Nephron progenitor cell (in vitro differentiated cells): ENCODE data around the gene RECQL5.

ENCODE experiments used
- DNase-seq: peaks from one replicate; pipeline ENCODE4 v3.0.0; 2021
- H3K27ac Mint-ChIP-seq: 2 replicates; pipeline ENCODE4 v1.8.0; 2021; ENCODE audit warnings: mild to moderate bottlenecking, moderate library complexity, mixed read lengths
- H3K27me3 Mint-ChIP-seq: 2 replicates; pipeline ENCODE4 v1.8.0; 2021; ENCODE audit warnings: mild to moderate bottlenecking, low read depth, mixed read lengths; ENCODE audit not compliant: poor library complexity
- H3K36me3 Mint-ChIP-seq: 2 replicates; pipeline ENCODE4 v1.8.0; 2021; ENCODE audit warnings: low read depth, mixed read lengths
- H3K4me1 Mint-ChIP-seq: 2 replicates; pipeline ENCODE4 v1.8.0; 2021; ENCODE audit warnings: mixed read lengths
- H3K4me3 Mint-ChIP-seq: 2 replicates; pipeline ENCODE4 v1.8.0; 2021; ENCODE audit warnings: mild to moderate bottlenecking, moderate library complexity, mixed read lengths
- H3K9me3 Mint-ChIP-seq: 2 replicates; pipeline ENCODE4 v1.8.0; 2021; ENCODE audit warnings: mild to moderate bottlenecking, moderate library complexity, mixed read lengths
- CTCF ChIP-seq: fragments of 200-600 bp; sonication (generic); IDR thresholded peaks from 2 replicates; pipeline ENCODE4 v1.5.0; 2021; ENCODE audit warnings: antibody characterized with exemption

The RECQL5 gene

GRCh38 chr17:75634754-75635609 lies 32.0 kb downstream of the RECQL5 start:
- Mint-ChIP-seq H3K4me3 (no peak overlapping the region), H3K27ac (peak overlapping the region; percentile 32), H3K36me3 (no peaks in the 10 kb centered on the region), H3K27me3 (peaks cover 3% of the 10 kb centered on the region), H3K4me1 (peaks cover 39% of the 10 kb centered on the region), H3K9me3 (no peaks in the 10 kb centered on the region)
- no peak for TF ChIP-seq CTCF
- DNase-seq, result no peak

DNA sequence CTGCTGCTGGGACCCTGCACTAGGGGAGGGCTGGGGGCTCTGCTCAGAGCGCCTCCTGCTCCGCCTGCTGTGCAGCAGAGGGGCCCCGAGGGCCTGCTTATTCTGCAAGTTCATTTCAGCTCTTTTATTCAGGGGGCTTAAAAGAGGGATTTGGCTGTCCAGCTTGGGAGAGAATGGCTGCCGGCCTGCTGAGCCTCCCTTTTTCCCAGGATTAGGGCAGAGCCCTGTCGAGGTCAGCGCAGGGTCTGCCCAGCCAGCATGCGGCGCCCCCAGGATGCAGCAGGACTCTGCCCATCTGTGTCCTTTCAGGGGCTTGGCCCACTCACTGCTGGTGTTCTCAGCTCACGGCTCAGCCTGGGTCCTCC lies 32.6 kb downstream of the RECQL5 start:
- no peaks in the 10 kb centered on the region for H3K9me3 Mint-ChIP-seq
- no peak for TF ChIP-seq CTCF
- no peak for DNase-seq
- H3K4me3 Mint-ChIP-seq, result no peak overlapping the region
- no peak overlapping the region for H3K27ac Mint-ChIP-seq
- H3K4me1 Mint-ChIP-seq, result peaks cover 39% of the 10 kb centered on the region
- peaks cover 3% of the 10 kb centered on the region for H3K27me3 Mint-ChIP-seq
- H3K36me3 Mint-ChIP-seq, result no peaks in the 10 kb centered on the region

GRCh38 chr17:75633486-75634375 lies 33.2 kb downstream of the RECQL5 start:
- H3K4me3 Mint-ChIP-seq, result peak overlapping the region; percentile 75
- peaks cover 39% of the 10 kb centered on the region for H3K4me1 Mint-ChIP-seq
- peak; percentile 95 for DNase-seq
- no peaks in the 10 kb centered on the region for H3K9me3 Mint-ChIP-seq
- peak overlapping the region; percentile 96 for H3K27ac Mint-ChIP-seq
- H3K36me3 Mint-ChIP-seq, result no peaks in the 10 kb centered on the region
- peaks cover 3% of the 10 kb centered on the region for H3K27me3 Mint-ChIP-seq
- TF ChIP-seq CTCF, result peak; percentile 50

- Mint-ChIP-seq H3K27ac (peak within 1 kb of the TSS; percentile 96), H3K27me3 (no peaks in the 10 kb centered on the region), H3K36me3 (no peaks in the 10 kb centered on the region), H3K4me3 (peak within 1 kb of the TSS; percentile 75), H3K9me3 (no peaks in the 10 kb centered on the region), H3K4me1 (peaks cover 39% of the 10 kb centered on the region)
- peak; percentile 99 for TF ChIP-seq CTCF
- DNase-seq, result peak; percentile 95
Observed at GRCh38 chr17:75632863-75633485, 34.0 kb downstream of the RECQL5 start, which contains the start of gene SMIM5. SMIM5 (plus strand) TSS chr17:75633434; CDS start chr17:75640202, 6,768 bp downstream.

GRCh38 chr17:75632428-75632827 lies 34.5 kb downstream of the RECQL5 start:
- no peak for TF ChIP-seq CTCF
- H3K27ac Mint-ChIP-seq, result no peak overlapping the region
- DNase-seq, result no peak
- no peaks in the 10 kb centered on the region for H3K36me3 Mint-ChIP-seq
- H3K9me3 Mint-ChIP-seq, result no peaks in the 10 kb centered on the region
- no peaks in the 10 kb centered on the region for H3K27me3 Mint-ChIP-seq
- H3K4me1 Mint-ChIP-seq, result peaks cover 39% of the 10 kb centered on the region
- H3K4me3 Mint-ChIP-seq, result no peak overlapping the region
